ENCODE data around the gene SERINC1.

DNA sequence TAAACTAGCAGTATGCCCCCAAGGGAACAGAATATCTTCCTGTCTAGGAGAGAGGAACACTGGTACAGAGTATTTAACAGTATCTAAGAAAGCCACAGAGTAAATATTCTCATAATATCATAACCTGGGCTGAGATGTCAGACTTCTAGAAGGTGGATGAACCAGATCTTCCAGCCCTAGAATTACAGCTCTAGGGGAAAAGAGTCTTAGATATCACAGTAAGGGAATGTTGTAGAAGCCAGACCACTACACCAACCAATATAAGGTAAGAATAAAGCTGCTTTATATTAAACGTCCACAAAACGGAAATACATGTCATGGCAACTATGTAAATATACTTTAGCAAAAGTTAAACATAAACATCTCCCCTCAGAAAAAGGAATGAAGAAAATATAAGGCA, 12.4 kb downstream of the SERINC1 start:
- TF ChIP-seq, protein P1, sequence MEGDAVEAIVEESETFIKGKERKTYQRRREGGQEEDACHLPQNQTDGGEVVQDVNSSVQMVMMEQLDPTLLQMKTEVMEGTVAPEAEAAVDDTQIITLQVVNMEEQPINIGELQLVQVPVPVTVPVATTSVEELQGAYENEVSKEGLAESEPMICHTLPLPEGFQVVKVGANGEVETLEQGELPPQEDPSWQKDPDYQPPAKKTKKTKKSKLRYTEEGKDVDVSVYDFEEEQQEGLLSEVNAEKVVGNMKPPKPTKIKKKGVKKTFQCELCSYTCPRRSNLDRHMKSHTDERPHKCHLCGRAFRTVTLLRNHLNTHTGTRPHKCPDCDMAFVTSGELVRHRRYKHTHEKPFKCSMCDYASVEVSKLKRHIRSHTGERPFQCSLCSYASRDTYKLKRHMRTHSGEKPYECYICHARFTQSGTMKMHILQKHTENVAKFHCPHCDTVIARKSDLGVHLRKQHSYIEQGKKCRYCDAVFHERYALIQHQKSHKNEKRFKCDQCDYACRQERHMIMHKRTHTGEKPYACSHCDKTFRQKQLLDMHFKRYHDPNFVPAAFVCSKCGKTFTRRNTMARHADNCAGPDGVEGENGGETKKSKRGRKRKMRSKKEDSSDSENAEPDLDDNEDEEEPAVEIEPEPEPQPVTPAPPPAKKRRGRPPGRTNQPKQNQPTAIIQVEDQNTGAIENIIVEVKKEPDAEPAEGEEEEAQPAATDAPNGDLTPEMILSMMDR (conservative IDR thresholded peaks at IDR 0.05; ENCODE audit: low read depth, low read length) = no peak
- no peak for TF ChIP-seq MXI1 (IDR thresholded peaks at IDR 0.05; ENCODE audit: borderline replicate concordance, low read depth, low read length)
- TF ChIP-seq FOS (IDR thresholded peaks at IDR 0.05; ENCODE audit: low read depth, low read length) = no peak
- no peak for TF ChIP-seq RFX5 (IDR thresholded peaks at IDR 0.05; ENCODE audit: low read depth, low read length)
- TF ChIP-seq POLR2A (IDR thresholded peaks at IDR 0.05; ENCODE audit: low read depth, low read length) = no peak
- no peak for TF ChIP-seq RAD21 (IDR thresholded peaks at IDR 0.05; ENCODE audit: low read length)
- TF ChIP-seq USF2 (IDR thresholded peaks at IDR 0.05; ENCODE audit: low read depth, low read length) = no peak
- TF ChIP-seq CHD1 (IDR thresholded peaks at IDR 0.05; ENCODE audit: low read depth, low read length) = no peak
- no peak for TF ChIP-seq RCOR1 (IDR thresholded peaks at IDR 0.05; ENCODE audit: insufficient replicate concordance, low read length)
